GM21367 (cell line): ENCODE data around the gene POU2F1.

Experiments
- ATAC-seq: cut with Tn5 transposase; IDR thresholded peaks from one replicate; pipeline ENCODE4 v1.9.1; 2021; ENCODE audit not compliant: unreplicated experiment

The POU2F1 gene

GRCh38 chr1:167438171-167439138 is 217.8 kb downstream of the POU2F1 start:
- no peak for ATAC-seq

GRCh38 chr1:167439301-167439988 is 218.8 kb downstream of the POU2F1 start:
- ATAC-seq: no peak

GRCh38 chr1:167440345-167440744 is 219.7 kb downstream of the POU2F1 start:
- no peak for ATAC-seq

- no peak for ATAC-seq
Measured at GRCh38 chr1:167440776-167441175, 220.1 kb downstream of the POU2F1 start.

- ATAC-seq: no peak
Measured at GRCh38 chr1:167441222-167441621, 220.5 kb downstream of the POU2F1 start.

GRCh38 chr1:167442142-167442848 is 221.6 kb downstream of the POU2F1 start:
- peak; percentile 88 for ATAC-seq

- no peak for ATAC-seq
Measured at GRCh38 chr1:167442854-167443565, 222.3 kb downstream of the POU2F1 start.

GRCh38 chr1:167443757-167444156 is 223.1 kb downstream of the POU2F1 start:
- ATAC-seq: no peak

GRCh38 chr1:167446966-167447365 is 226.3 kb downstream of the POU2F1 start:
- ATAC-seq: no peak

GRCh38 chr1:167447521-167448136 is 226.9 kb downstream of the POU2F1 start:
- ATAC-seq: peak; percentile 71

GRCh38 chr1:167450843-167451242 is 230.2 kb downstream of the POU2F1 start:
- no peak for ATAC-seq

- ATAC-seq: no peak
Measured at GRCh38 chr1:167452483-167452882, 231.8 kb downstream of the POU2F1 start.

- ATAC-seq: no peak
Measured at GRCh38 chr1:167453123-167453522, 232.4 kb downstream of the POU2F1 start.

GRCh38 chr1:167454304-167454893 is 233.7 kb downstream of the POU2F1 start:
- no peak for ATAC-seq

GRCh38 chr1:167454894-167455785 is 234.5 kb downstream of the POU2F1 start:
- peak; percentile 42 for ATAC-seq

GRCh38 chr1:167455786-167456446 is 235.2 kb downstream of the POU2F1 start:
- ATAC-seq: peak; percentile 13

GRCh38 chr1:167456524-167456923 is 235.8 kb downstream of the POU2F1 start:
- ATAC-seq: no peak

- no peak for ATAC-seq
Measured at GRCh38 chr1:167456926-167457325, 236.2 kb downstream of the POU2F1 start.
